IPS-18a (cell line): ENCODE data around the gene BAZ1A.

Experiments used
- H3K27ac ChIP-seq: one replicate; pipeline ENCODE4 v1.5.1; 2013; ENCODE audit warnings: low read length
- H3K27me3 ChIP-seq: one replicate; pipeline ENCODE4 v1.6.1; 2013; ENCODE audit warnings: mild to moderate bottlenecking, low read length; ENCODE audit not compliant: control insufficient read depth, insufficient read depth
- H3K36me3 ChIP-seq: one replicate; pipeline ENCODE4 v1.6.1; 2013; ENCODE audit warnings: low read depth, low read length; ENCODE audit not compliant: control insufficient read depth
- H3K4me1 ChIP-seq: one replicate; pipeline ENCODE4 v1.6.1; 2013; ENCODE audit warnings: low read depth, low read length; ENCODE audit not compliant: control insufficient read depth
- H3K4me3 ChIP-seq: one replicate; pipeline ENCODE4 v1.5.1; 2013; ENCODE audit warnings: low read length
- H3K9ac ChIP-seq: one replicate; pipeline ENCODE4 v1.6.1; 2013; ENCODE audit warnings: mild to moderate bottlenecking, low read length, moderate library complexity
- H3K9me3 ChIP-seq: one replicate; pipeline ENCODE4 v1.6.1; 2013; ENCODE audit warnings: low read depth, low read length; ENCODE audit not compliant: control insufficient read depth

BAZ1A gene

DNA sequence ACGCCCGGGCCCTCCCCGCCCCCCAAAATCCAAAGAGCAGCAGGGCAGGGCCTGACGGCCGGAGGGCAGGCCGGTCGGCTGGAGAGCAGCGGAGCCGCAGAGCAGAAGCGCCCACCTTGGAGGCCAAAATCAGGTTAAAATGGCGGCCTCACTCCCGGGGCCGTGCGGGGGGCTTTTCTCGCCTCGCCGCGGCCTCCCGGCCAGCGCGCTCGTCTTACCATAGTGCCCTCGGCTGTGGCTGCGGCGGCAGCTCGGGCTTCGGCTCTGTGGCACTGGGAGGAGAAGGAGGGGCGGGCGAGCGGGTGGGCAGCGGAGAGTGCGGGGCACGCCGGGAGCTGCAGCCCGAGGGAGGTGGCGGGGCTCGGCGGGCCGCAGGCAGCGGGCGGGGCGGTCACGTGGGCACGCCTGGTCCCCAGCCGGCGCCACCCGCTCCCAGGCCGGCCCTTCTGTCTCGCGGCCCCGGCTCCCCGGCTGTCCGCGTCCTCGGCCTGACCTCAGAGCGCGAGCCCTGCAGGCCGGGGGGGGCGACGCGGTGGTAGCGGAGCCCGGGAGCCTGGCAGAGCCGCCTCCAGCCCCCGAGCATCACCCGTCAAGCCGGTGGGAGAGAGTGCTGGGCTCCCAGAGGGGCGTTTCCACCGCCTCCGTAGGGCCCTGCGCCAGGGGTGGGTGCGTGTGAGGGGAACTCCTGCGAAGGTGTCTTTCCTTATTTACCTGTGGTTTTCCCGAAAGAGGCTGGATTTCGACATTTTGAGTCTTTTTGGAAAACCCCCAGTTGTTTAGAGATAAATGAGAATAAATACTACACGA, 160.6 kb downstream of the BAZ1A start, which contains the start of gene CFL2:
Gene CFL2 (minus strand): TSS at position 274 of the 807 bp plus-strand sequence. CDS start 53 bp downstream, at position 221.
- Histone ChIP-seq H3K4me1 (peaks cover 7% of the 10 kb centered on the region), H3K9ac (peak within 1 kb of the TSS; percentile 89), H3K9me3 (no peaks in the 10 kb centered on the region), H3K27me3 (peaks cover 12% of the 10 kb centered on the region), H3K4me3 (peak within 1 kb of the TSS; percentile 94), H3K36me3 (peaks cover 10% of the 10 kb centered on the region), H3K27ac (peak within 1 kb of the TSS; percentile 59)

DNA sequence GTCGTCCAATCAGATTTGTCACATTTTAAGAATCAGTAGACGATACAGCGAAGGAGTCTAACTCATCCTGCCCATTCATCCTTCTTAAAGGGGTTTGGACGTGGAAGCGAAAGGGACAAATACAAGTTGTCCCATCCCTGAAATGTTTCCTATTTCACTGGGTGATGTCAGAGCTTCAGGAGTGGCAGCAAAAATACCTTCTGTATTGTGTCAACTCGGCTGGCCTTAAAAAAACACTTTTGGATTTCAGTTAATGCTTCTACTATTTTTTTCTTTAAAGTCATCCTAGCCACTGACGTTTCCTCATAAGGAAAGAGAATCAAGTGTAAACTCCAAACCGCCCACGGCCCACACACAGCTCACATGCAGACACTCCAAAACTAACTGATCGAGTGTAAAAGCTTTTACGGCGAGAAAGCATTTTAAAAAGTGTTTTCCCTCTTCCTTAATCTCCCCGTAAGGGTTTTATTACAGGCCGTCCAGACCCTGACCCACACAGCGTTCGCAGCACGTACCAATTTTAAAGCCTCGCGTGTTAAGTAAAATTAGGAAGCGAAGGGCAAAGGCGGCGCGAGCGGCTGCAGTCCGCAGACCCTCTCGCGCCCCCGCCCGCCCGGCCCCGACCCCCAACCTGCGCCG, 161.4 kb downstream of the BAZ1A start:
- Histone ChIP-seq H3K36me3 (peaks cover 10% of the 10 kb centered on the region), H3K9me3 (no peaks in the 10 kb centered on the region), H3K9ac (peak overlapping the region; percentile 89), H3K27me3 (peaks cover 12% of the 10 kb centered on the region), H3K27ac (peak overlapping the region; percentile 59), H3K4me3 (peak overlapping the region; percentile 94), H3K4me1 (peaks cover 7% of the 10 kb centered on the region)

- H3K4me3 ChIP-seq = peak overlapping the region; percentile 94
- peaks cover 12% of the 10 kb centered on the region for H3K27me3 ChIP-seq
- H3K4me1 ChIP-seq = peaks cover 7% of the 10 kb centered on the region
- no peaks in the 10 kb centered on the region for H3K9me3 ChIP-seq
- peak overlapping the region; percentile 89 for H3K9ac ChIP-seq
- peaks cover 10% of the 10 kb centered on the region for H3K36me3 ChIP-seq
- no peak overlapping the region for H3K27ac ChIP-seq
Observed at GRCh38 chr14:34713122-34713680, 162.0 kb downstream of the BAZ1A start.

DNA sequence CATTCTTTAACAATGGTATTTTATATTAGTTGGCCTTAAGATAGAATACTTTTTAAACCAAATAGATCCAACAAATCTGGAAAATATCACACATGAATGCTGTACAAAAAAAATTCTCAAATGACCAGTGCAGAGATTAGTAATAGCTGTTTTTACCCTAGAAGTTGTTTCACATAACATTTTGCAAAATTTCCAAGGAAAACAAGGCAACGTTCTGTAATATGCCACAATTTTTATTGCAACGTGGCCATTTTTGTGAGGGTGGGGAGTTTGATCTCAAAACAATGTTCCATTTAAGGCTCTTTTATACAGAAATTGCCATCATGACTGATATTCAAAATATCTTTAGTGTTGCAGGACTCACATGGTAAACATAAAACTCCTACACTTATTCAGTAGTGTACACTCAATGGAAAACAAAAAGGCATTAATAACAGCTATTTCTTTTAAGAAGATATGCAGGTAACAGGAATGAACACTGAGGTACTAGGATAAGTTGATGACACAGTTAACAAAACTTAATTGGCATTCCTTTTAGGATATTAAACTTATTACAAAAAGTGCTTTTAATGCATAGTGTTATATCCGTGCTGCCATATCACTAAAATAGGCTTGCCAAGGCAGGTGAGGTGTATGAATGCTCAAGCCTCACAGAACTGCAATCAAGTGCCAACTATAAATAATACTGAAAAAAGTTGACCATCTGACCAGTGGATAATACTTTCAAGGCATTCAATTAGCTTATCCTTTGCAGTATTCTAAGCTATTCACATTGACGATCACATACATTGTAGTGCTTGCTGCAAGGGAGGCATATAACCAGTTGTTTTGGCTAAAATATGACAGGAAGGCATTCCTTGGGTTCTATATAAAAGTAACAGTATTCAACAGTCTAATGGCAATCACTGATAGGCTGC, 163.1 kb downstream of the BAZ1A start:
- Histone ChIP-seq H3K36me3 (peaks cover 10% of the 10 kb centered on the region), H3K9ac (no peak overlapping the region), H3K27me3 (peaks cover 12% of the 10 kb centered on the region), H3K4me3 (no peak overlapping the region), H3K27ac (no peak overlapping the region), H3K9me3 (no peaks in the 10 kb centered on the region), H3K4me1 (peaks cover 7% of the 10 kb centered on the region)

GRCh38 chr14:34711169-34711568, 164.0 kb downstream of the BAZ1A start:
- Histone ChIP-seq H3K36me3 (peaks cover 10% of the 10 kb centered on the region), H3K4me3 (no peak overlapping the region), H3K9ac (no peak overlapping the region), H3K27me3 (peaks cover 12% of the 10 kb centered on the region), H3K27ac (no peak overlapping the region), H3K4me1 (peaks cover 7% of the 10 kb centered on the region), H3K9me3 (no peaks in the 10 kb centered on the region)

DNA sequence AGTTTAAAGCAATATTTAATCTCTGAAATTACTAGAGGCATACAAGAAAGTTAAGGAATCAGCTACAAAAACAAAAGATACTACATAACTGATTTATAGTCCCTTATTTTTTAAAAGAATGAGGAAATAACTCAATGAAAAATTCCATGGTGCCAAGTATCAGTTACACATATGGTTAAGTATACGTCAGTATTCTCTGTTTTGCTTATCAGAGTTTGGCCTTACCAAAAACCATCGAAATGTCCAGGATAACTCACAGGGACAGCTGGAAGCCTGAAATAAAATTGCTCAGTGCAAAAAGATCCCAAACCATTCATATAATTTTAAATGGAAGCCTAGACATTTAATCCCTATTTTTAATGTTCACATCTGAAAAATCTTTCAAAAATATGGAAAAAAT, 164.4 kb downstream of the BAZ1A start:
- H3K9ac ChIP-seq = no peak overlapping the region
- H3K27me3 ChIP-seq = peaks cover 10% of the 10 kb centered on the region
- H3K4me1 ChIP-seq = peaks cover 7% of the 10 kb centered on the region
- H3K36me3 ChIP-seq = peaks cover 10% of the 10 kb centered on the region
- H3K27ac ChIP-seq = no peak overlapping the region
- H3K4me3 ChIP-seq = no peak overlapping the region
- H3K9me3 ChIP-seq = no peaks in the 10 kb centered on the region

- Histone ChIP-seq H3K27me3 (peaks cover 2% of the 10 kb centered on the region), H3K27ac (no peak overlapping the region)
Observed at GRCh38 chr14:34710006-34710405, 165.2 kb downstream of the BAZ1A start.

GRCh38 chr14:34707722-34708121, 167.4 kb downstream of the BAZ1A start:
- no peaks in the 10 kb centered on the region for H3K27me3 ChIP-seq
- H3K9ac ChIP-seq = no peak overlapping the region
- no peaks in the 10 kb centered on the region for H3K9me3 ChIP-seq
- no peaks in the 10 kb centered on the region for H3K4me1 ChIP-seq
- H3K27ac ChIP-seq = no peak overlapping the region
- H3K4me3 ChIP-seq = no peak overlapping the region
- H3K36me3 ChIP-seq = peaks cover 10% of the 10 kb centered on the region

More at GRCh38 chr14:34710006-34710405, 165.2 kb downstream of the BAZ1A start:
- Histone ChIP-seq H3K9me3 (no peaks in the 10 kb centered on the region), H3K4me3 (no peak overlapping the region), H3K9ac (no peak overlapping the region), H3K36me3 (peaks cover 10% of the 10 kb centered on the region), H3K4me1 (peaks cover 7% of the 10 kb centered on the region)
